Measurements from ENCODE around the gene ZMIZ1.

Gene ZMIZ1

DNA sequence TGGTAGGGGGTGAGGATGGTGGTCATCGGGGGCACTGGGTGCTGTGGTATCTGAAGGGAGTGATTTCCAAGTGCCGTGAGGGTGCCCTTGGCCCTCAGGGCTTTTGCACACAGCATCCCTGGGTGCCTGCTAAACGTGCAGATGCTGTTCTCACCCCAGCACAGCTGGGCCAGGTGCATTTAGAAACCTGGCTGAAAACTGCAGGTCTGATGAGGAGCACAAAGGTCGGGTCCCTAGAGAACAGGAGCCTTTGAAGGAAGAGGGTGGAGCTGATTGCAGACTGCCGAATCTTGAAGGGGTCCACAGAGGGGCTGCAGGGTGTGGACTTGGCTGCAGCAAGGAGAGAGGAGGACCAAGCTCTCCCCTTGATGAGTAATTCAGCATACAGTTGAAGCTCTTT lies 32.0 kb downstream of the ZMIZ1 start:
- no peak for DNase-seq

DNA sequence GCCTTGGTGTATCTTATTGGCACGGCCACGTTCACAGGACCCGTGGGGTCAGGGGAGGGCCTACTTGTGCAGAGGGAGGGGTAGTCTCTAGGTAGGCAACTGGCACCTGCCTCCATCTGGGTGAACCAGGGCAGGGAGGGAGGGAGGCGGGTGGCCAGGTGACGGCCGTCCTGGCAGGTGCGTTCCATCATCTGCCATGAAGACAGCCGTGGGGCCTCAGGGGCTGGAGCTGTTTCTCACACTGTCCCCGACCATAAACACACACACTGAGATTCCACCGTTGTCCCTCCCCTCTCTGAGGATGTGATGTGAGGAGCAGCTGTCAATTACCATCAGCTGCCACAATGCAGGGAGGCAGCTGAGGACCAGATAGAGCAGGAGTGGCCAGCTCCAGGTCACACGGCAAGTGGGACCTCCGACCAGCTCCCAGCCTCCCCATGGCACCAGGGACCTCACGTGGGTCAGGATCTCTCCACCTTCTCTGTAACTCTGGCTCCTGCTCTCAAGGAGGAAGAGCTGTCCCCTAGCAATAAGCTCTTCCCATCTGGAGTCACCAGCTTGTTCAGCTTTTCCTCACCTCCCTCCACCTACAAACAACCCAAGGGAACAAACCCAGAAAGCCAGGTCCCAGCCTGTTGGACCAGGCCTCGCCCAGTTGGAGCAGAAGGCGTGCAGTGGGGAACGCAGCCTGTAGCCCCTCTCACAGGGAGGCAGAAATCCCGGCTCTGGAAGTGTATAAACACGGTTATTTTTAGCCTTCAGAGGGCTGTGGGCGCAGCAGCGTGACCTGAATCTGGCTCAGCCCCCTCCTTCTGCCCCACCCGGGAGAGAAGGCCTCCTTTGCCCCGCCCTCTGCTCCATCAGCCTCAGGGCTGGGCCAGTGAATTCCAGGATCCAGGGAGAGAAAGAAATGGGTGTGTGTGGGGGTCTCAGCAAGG lies 33.1 kb downstream of the ZMIZ1 start:
- DNase-seq: no peak

DNA sequence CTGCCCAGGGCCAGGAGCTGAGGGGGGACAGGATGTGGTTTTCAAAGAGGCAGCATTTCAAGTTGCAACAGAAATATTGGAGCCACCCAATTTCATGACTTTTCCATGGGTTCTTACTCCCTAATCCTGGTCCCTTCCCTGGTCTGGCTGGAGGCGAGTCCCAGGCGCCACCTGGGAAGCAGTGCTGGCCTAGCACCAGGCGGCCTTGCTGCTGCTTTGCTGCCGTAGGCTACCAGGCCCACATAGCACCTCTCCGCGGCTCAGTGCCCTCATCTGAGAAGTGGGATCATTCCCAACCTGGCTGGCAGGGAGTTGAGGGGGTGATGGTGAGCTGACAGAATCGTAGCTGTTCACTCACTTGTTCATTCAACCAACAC lies 33.7 kb downstream of the ZMIZ1 start:
- DNase-seq: no peak

GRCh38 chr10:79103129-79103528 lies 34.4 kb downstream of the ZMIZ1 start:
- DNase-seq: peak; percentile 20

DNA sequence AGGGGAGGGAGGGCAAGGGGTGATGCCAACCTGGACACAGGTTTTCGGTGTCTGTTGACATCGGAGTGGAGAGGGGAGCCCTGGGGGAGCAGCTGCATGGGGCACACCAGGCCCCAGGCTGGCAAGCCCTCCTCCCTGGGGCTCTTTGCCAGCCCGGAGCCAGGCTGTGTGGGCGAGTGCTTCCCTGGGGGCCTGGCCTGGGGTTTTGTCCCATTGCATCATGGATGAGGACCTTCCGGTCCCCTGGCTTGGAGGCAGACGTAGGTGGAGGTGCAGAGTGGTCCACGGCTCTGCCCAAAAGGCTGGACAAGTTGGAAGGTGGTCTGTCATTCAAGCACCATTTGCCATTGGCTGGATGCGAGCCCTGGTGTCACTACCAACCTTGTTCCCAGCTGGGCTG lies 34.8 kb downstream of the ZMIZ1 start:
- DNase-seq: no peak

- no peak for DNase-seq
These were observed 36.5 kb downstream of the ZMIZ1 start for GRCh38 chr10:79105150-79105739.

DNA sequence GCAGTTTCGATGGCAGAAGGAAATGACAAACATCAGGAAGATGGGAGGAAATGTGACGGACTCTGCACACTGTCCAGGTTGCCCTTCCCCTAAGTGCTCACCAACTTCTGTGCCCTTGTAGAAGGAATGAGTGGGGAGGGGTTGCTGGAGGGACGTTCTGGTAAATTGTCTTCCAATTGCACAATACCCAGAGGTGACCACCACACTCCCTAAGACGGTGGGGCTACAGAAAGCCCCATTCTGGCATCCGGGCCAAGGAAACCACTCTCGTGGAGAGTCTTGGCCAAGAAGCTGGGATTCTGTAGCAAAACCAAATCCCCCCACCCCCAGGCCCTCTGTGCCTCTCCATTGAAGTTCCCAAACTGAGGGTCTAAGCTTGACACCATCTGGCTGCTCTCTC lies 37.1 kb downstream of the ZMIZ1 start:
- DNase-seq: no peak

- peak; percentile 55 for DNase-seq
These were observed 37.7 kb downstream of the ZMIZ1 start for GRCh38 chr10:79106256-79107050.

- DNase-seq: no peak
These were observed 39.0 kb downstream of the ZMIZ1 start for GRCh38 chr10:79107736-79108264.

GRCh38 chr10:79108728-79109127 lies 40.0 kb downstream of the ZMIZ1 start:
- DNase-seq: no peak

- DNase-seq: no peak
These were observed 42.7 kb downstream of the ZMIZ1 start for GRCh38 chr10:79111427-79111826.

GRCh38 chr10:79111846-79112614 lies 43.3 kb downstream of the ZMIZ1 start:
- DNase-seq: no peak

- DNase-seq: no peak
These were observed 44.2 kb downstream of the ZMIZ1 start for GRCh38 chr10:79112881-79113431.

DNA sequence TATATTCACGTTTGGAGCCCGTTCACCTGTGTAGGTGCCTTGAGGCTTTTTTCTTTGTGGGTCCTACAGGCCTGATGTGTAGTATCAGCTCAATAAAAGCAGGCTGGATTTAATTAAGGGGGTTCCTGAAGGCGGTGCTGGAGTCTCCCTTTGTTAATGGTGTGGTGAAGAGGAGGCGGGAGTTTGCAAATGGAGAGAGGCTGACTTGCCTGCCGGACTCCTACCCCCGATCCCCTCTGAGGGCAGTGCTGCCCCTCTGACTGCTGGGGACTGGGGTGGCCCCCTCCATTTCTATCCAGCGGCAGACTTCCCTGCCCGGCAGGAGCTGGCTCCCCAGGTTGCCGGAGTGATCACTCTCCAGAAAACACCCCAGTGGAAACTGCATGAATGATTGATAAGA lies 45.1 kb downstream of the ZMIZ1 start:
- no peak for DNase-seq

DNA sequence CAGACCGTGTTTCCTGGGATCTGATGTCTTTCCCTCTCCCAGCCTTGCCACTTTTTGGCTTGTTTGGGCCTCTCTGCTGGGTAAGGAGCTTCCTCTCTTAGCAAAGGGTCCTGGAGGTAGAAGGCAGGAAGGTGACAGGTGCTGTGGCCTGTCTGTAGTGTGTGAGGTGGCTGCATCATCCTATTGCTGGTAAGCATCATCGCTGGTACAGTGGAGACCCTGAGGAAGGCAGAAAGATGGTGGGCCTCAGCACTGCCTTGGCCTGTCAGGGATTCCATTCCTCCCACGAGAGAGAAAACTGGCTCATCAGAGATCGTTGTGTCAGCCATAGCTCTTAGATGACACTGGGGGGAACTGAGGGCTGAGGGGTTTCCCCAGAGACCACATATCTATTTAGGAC lies 46.5 kb downstream of the ZMIZ1 start:
- no peak for DNase-seq

DNA sequence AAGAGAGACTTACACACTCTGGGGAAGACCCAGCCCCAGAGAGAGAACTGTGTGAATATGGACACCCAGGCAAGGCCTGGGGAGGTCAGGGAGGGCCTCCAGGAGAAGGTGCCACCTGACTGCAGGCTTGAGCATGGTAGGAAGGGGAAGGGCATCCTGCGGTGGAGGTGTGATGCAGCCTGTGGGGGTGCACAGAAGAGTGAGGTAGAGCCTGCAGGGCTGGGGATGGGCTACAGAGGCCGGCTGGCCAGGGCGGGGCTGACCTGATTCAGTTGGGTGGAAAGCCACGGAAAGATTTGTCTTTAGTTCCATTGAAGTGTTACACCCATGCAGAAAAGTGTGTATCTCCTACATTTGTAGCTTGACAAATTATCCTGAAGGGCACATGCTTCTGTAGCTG lies 47.6 kb downstream of the ZMIZ1 start:
- DNase-seq: no peak

DNA sequence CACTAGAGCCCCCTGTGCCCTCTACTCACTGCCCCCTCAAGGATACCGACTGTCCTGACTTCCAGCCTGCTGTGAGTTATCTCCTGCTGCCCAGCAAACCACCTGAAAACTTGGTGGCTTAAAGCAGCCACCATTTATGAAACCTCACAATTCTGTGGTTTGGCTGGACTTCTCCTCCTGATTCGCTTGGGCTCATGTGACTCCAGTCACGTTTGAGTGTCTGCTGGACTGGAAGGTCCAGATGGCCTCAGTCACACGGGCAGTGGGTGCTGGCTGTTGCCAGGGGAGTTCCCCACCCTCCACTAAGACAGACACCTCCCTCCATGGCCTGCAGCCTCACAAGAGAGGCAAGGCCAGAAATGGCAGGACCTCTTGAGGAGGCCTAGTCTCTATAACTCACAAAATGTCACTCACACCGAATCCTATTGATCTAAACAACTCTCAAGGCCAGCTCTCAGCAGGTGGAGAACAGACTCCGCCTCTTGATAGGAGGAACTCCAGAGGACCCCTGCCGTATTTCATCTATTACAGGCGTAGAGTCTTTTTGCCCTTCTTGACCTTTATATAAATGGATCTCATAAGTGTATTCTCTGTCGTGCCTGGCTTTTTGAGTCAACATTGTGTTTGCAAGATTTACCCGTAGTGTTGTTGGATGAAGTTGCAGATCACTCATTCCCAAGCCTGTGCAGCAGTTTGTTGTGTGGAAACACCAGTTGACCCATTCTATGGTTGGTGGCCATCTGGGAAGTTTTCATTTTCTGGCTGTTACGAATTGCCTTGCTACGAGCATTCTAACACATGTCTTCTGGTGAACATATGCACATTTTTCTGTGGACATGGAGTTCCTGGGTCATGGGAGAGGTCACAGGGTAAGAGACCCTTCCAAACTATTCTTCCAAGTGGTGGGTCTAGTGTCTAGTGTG lies 48.3 kb downstream of the ZMIZ1 start:
- no peak for DNase-seq

GRCh38 chr10:79118286-79119202 lies 49.8 kb downstream of the ZMIZ1 start:
- DNase-seq: no peak

DNA sequence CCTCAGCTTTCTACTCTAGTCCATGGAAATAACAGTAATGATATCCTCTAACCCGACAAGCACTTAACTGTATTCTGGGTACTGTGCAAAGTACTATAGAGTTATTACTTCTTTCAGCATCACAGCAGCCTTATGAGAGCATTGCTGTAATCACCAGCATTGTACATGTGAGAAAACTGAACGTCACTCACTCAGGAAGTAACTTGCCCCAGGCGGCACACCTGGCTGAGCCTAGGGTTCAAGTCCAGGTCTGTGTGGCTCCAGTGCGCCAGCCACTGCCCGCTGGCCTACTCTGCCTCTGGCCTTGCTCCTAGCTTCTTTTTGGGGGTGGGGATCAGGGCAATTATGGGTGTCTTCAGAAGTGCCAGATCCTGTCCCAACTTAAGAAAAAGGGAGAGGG lies 50.5 kb downstream of the ZMIZ1 start:
- DNase-seq: no peak

GRCh38 chr10:79123547-79123963 lies 54.8 kb downstream of the ZMIZ1 start:
- DNase-seq: peak; percentile 44
